HG03432 (cell line): ENCODE measurements around the gene RAVER2.

Experiments used
- ATAC-seq: cut with Tn5 transposase; IDR thresholded peaks from one replicate; pipeline ENCODE4 v1.9.1; 2021; ENCODE audit warnings: mild to moderate bottlenecking, moderate library complexity; ENCODE audit not compliant: unreplicated experiment

RAVER2 gene

DNA sequence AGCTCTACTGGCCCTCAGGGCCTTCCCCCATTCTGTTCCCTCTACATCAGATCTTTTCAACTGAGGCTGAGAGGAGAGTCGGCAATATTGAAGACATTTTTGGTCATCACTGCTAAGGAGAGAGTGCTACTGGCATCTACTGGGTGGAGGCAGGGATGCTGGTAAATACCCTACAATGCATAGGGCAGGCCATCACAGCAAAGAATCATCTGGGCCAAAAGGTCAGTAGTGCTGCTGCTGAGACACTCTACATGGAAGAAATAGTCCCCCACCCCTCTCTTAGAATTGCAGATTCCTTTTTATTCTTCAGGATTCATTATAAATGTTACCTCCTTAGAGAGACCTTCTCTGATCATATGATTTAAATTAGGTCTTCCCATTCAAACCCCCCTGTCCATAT is 127.2 kb downstream of the RAVER2 start:
- ATAC-seq = no peak

GRCh38 chr1:64873576-64873975 is 128.7 kb downstream of the RAVER2 start:
- ATAC-seq = no peak

GRCh38 chr1:64874666-64875065 is 129.8 kb downstream of the RAVER2 start:
- no peak for ATAC-seq

GRCh38 chr1:64875101-64875500 is 130.2 kb downstream of the RAVER2 start:
- ATAC-seq = no peak

- no peak for ATAC-seq
Measured at GRCh38 chr1:64875606-64876005, 130.7 kb downstream of the RAVER2 start.

DNA sequence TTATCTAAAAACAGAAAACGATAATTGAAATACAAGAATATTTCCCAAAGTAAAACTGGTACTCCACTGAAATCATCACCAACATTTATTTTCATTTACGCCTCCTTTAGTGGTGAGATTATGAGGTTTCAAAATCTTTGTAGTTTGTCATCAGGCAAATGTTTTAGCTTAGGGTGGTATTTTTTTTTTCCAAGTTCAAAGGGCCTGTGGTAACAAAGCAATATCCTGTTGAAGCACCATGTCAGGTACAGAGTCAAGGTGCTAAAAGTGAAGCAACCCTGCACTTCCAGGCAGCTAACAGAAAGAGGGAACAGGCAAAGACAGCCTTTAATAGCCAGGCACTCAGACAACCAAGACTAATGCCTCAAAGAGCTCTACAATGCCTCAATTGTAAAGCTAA is 132.3 kb downstream of the RAVER2 start:
- ATAC-seq = no peak

DNA sequence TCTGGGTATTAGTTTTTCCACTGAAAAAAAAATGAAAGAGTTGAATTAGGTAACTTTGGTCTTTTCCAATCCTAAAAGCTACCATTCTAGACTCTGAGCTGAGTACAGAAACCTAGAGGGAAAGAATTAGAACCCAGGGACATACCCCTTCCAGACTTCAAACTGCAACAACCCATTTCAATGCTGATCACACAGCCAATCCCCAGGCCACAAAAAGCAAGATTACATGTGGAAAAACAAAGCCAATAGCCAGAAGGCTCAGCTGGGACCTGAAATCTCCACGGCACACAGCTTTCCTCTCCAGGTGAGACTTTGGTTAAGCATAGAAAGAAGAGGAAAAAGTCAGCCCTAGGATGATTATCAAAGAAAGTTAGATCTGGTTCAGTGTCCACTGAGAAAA is 132.7 kb downstream of the RAVER2 start:
- ATAC-seq = no peak

- ATAC-seq = no peak
Measured at GRCh38 chr1:64878090-64878489, 133.2 kb downstream of the RAVER2 start.

DNA sequence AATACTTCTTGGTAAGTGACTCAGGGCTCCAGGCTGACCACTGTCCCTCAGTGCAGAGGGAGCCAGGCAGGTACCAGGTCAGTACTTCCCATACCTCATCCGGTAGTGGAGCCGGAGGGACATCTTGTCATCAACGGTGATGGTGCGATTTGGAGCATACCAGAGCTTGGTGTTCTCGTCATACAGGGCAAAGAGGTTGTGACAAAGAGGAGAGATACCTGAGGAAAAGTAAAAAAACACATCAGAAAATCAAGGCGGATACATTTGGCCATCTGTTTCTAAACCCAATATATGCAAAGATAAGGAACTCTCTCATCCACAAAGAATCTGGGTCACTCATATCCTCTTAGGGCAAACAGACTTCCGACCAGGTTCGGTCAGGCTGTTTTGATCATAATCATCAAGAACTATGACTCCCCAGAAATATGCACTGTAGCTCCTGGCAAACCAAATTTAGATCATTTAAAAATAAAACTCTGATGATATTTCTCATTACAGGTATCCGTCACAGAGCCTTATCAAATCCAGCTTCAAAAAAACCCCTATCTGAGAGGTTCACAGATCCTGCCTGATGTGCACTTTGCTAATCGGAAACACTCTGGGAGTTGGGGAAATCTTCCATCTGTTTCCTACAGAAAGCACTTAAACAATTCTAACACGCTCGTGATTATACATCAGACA is 134.2 kb downstream of the RAVER2 start:
- no peak for ATAC-seq

DNA sequence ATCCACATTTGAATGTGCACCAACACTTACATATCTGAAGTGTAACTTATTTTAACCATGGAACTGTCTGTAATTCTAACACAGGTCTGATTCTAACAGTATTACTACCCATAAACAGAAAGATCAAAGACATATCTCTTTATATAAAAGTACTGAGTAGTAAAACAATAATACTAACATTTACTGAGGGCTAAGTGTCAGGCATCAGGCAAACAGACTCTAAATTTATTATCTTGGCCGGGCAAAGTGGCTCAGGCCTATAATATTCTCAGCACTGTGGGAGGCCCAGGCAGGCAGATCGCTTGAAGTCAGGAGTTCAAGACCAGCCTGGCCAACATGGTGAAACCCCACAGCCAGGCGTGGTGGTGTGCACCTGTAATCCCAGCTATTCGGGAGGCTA is 135.6 kb downstream of the RAVER2 start:
- no peak for ATAC-seq

GRCh38 chr1:64881281-64881680 is 136.4 kb downstream of the RAVER2 start:
- no peak for ATAC-seq
